Mucosa of descending colon (tissue), 3 donors: ENCODE results near the gene E2F2. TPM values are rescaled to one million over a fixed set of nuclear protein-coding genes. Genes with fewer than 3 reads are reported as not detected.

Experiments
- ATAC-seq: fragments of 200-7000 bp; cut with Tn5 transposase; one replicate; pipeline ENCODE4 v1.9.1; 2020; ENCODE audit warnings: mild to moderate bottlenecking, moderate library complexity
- DNase-seq, 3 donors: peaks; one replicate each; pipeline ENCODE4 v3.0.0-alpha.2; 2020
- H3K36me3 ChIP-seq: fragments of 200-600 bp; one replicate; pipeline ENCODE4 v1.8.0; 2021; ENCODE audit warnings: low read depth, mild to moderate bottlenecking
- H3K4me1 ChIP-seq: fragments of 200-600 bp; one replicate; pipeline ENCODE4 v1.8.0; 2021; ENCODE audit warnings: low read depth, mild to moderate bottlenecking
- H3K4me3 ChIP-seq: fragments of 200-600 bp; one replicate; pipeline ENCODE4 v1.8.0; 2021; ENCODE audit warnings: mild to moderate bottlenecking
- H3K9me3 ChIP-seq: fragments of 200-600 bp; one replicate; pipeline ENCODE4 v1.8.0; 2021; ENCODE audit warnings: mild to moderate bottlenecking
- CTCF ChIP-seq: fragments of 200-600 bp; IDR thresholded peaks from one replicate; pipeline ENCODE4 v1.8.0; 2022; ENCODE audit warnings: antibody characterized with exemption, mild to moderate bottlenecking
- intact Hi-C, 2 donors: fragments of 100-400 bp; cut with DNase I in 1 of 2; cut with micrococcal nuclease in 1 of 2; formaldehyde crosslinking; loops; one replicate each; pipeline versions ENCODE4 v1.11.0 to v1.11.1; 2022; cut with DNase I, micrococcal nuclease
- total RNA-seq, 3 donors: library from RNA; stranded (reverse); fragmentation: NEBNext Ultra II Directional in 2 of 3; extraction: Animal tissue kit (Norgen Biotek cat#: 25700) in 2 of 3; gene quantifications; one replicate each; pipeline versions ENCODE4 v1.2.1 to v1.2.4, GENCODE V29; 2021 to 2023
- donor health status: DM: no; HTN: no; CAD: no; lungs with moderate emphysema.
- donor health status: DM: no; HTN: no; CAD: no.
- donor health status: DM: no; HTN: yes; CAD: no.

E2F2 gene
- total RNA-seq, 3 donors from 2014 or later, result 8.6 to 18.0 (median 14.5) TPM

GRCh38 chr1:23517581-23517980 lies 13.5 kb downstream of the E2F2 start:
- H3K4me3 ChIP-seq, result no peak overlapping the region
- ATAC-seq, result no peak
- no peaks in the 10 kb centered on the region for H3K9me3 ChIP-seq
- no peaks in the 10 kb centered on the region for H3K4me1 ChIP-seq
- DNase-seq, result no peak
- TF ChIP-seq CTCF, result no peak
- intact Hi-C loops, result no loop called here
- H3K36me3 ChIP-seq, result no peaks in the 10 kb centered on the region

GRCh38 chr1:23515905-23516304 lies 15.1 kb downstream of the E2F2 start:
- intact Hi-C loops, result no loop called here
- Histone ChIP-seq H3K36me3 (no peaks in the 10 kb centered on the region), H3K4me1 (no peaks in the 10 kb centered on the region), H3K4me3 (no peak overlapping the region), H3K9me3 (no peaks in the 10 kb centered on the region)
- no peak for ATAC-seq
- no peak for DNase-seq
- TF ChIP-seq CTCF, result no peak

GRCh38 chr1:23514111-23514679 lies 16.8 kb downstream of the E2F2 start:
- no peaks in the 10 kb centered on the region for H3K9me3 ChIP-seq
- DNase-seq (no peak), ATAC-seq (no peak)
- no peaks in the 10 kb centered on the region for H3K36me3 ChIP-seq
- no peak for TF ChIP-seq CTCF
- H3K4me3 ChIP-seq, result no peak overlapping the region
- H3K4me1 ChIP-seq, result no peaks in the 10 kb centered on the region
- intact Hi-C loops, result no loop called here

GRCh38 chr1:23509896-23510295 lies 21.1 kb downstream of the E2F2 start:
- no peak for TF ChIP-seq CTCF
- Histone ChIP-seq H3K36me3 (no peaks in the 10 kb centered on the region), H3K4me1 (no peaks in the 10 kb centered on the region), H3K4me3 (no peak overlapping the region), H3K9me3 (no peaks in the 10 kb centered on the region)
- DNase-seq (no peak), ATAC-seq (no peak)
- intact Hi-C loops, result no loop called here

- no peaks in the 10 kb centered on the region for H3K9me3 ChIP-seq
- no peaks in the 10 kb centered on the region for H3K36me3 ChIP-seq
- H3K4me3 ChIP-seq, result no peak overlapping the region
- DNase-seq (no peak), ATAC-seq (no peak)
- H3K4me1 ChIP-seq, result no peaks in the 10 kb centered on the region
- no peak for TF ChIP-seq CTCF
- intact Hi-C loops, result no loop called here
Observed at GRCh38 chr1:23506376-23507107, 24.5 kb downstream of the E2F2 start.
